22Rv1 (cell line): ENCODE data around the gene SHLD3.

ENCODE experiments used
- H3K27ac ChIP-seq: fragments of 450-650 bp; 2 replicates; pipeline ENCODE4 v1.5.1; 2017
- ZFX ChIP-seq: fragments of 450-650 bp; IDR thresholded peaks from 2 replicates; pipeline ENCODE4 v1.6.1; 2017; ENCODE audit warnings: antibody characterized with exemption, borderline replicate concordance
- TF ChIP-seq, protein P1 (sequence below): fragments of 450-650 bp; IDR thresholded peaks from 2 replicates; pipeline ENCODE4 v1.5.1; 2017; ENCODE audit warnings: mild to moderate bottlenecking

Gene SHLD3

DNA sequence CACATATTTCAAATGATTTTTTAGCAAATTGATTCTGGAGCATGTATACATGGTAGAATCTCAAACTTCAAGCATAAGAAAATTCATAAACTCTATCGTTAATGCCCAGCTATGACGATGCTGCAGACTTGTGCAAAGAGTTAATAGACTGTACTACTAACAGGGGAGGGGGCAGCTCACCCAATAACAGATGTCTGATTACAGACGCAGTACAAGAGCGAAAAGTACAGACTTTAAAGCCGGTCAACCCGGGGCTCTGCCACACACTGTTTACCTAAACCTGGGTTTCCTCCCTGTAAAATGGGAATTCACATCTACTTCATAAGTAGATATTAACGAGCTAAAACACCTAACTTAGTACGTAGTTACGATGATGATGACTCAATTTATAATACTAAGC, 1.3 kb upstream of the SHLD3 start:
- TF ChIP-seq ZFX: no peak
- TF ChIP-seq, protein P1, sequence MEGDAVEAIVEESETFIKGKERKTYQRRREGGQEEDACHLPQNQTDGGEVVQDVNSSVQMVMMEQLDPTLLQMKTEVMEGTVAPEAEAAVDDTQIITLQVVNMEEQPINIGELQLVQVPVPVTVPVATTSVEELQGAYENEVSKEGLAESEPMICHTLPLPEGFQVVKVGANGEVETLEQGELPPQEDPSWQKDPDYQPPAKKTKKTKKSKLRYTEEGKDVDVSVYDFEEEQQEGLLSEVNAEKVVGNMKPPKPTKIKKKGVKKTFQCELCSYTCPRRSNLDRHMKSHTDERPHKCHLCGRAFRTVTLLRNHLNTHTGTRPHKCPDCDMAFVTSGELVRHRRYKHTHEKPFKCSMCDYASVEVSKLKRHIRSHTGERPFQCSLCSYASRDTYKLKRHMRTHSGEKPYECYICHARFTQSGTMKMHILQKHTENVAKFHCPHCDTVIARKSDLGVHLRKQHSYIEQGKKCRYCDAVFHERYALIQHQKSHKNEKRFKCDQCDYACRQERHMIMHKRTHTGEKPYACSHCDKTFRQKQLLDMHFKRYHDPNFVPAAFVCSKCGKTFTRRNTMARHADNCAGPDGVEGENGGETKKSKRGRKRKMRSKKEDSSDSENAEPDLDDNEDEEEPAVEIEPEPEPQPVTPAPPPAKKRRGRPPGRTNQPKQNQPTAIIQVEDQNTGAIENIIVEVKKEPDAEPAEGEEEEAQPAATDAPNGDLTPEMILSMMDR: no peak
- H3K27ac ChIP-seq: peak overlapping the region; percentile 84

GRCh38 chr5:65624025-65624570, 729 bp upstream of the SHLD3 start, which contains the start of gene TRIM23:
TSS of gene TRIM23 (minus strand) at chr5:65624333. CDS start at chr5:65624274, 59 bp downstream.
- H3K27ac ChIP-seq: peak within 1 kb of the TSS; percentile 84
- no peak for TF ChIP-seq ZFX
- TF ChIP-seq, protein P1: no peak

DNA sequence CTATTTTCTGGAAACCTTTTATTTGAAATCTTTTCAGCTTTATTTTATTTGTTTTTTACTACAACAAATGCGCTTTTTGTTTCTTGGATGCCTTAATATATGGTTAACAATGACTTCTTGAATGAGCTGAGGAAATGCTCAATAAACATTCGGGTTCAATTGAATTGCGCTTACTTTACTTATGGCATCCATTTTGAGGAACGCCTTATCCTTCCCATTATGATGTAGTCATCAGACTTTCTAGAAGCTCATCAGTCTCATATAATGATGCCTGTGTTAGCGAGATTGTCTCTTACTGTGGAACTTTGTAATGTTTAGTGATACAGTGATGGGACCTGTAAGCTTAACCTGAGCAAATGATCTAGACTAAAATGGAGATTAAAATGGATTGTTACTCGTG, 916 bp downstream of the SHLD3 start:
- no peak for TF ChIP-seq ZFX
- TF ChIP-seq, protein P1: no peak
- H3K27ac ChIP-seq: peak overlapping the region; percentile 84

DNA sequence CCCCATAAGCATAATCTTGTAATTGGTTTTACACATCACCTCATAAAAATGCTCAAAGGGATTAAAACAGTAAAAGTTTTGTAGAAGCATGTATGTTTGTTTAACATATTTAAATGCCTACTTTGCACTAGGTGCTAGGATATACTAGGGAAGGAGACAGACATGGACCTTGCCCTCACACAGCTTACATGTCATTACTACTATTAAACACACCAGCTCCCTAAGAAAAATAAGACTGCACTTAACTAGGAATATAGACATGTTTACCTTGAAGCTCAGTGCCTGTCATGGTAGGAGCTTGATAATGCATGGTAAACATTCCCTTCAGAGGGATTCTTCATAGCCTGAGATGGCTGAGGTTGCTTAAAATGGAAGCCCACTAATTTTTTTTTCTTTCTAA, 6.2 kb downstream of the SHLD3 start:
- no peak overlapping the region for H3K27ac ChIP-seq
- no peak for TF ChIP-seq ZFX
- TF ChIP-seq, protein P1: no peak

GRCh38 chr5:65640240-65640639, 15.4 kb downstream of the SHLD3 start:
- no peak for TF ChIP-seq ZFX
- TF ChIP-seq, protein P1: no peak
- H3K27ac ChIP-seq: peak overlapping the region; percentile 63

DNA sequence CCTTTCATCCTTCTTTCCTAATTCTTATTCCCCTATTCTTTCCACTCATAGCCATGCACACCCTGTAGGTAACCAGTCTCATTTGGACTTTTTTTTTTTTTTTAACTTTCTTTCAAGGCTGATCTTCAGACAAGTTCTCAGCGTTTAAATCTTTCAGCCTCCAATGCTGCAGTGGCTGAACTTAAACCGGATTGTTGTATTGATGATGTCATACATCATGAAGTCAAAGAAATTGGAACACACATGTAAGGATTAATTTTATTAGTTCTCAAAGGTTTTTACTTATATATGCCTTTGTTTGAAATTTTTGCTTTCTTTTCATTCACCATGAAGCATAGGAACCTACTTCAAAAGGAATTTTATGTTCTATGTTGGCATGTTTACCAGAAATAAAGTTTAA, 22.1 kb downstream of the SHLD3 start:
- TF ChIP-seq ZFX: no peak
- TF ChIP-seq, protein P1: no peak
- H3K27ac ChIP-seq: peak overlapping the region; percentile 35

GRCh38 chr5:65647941-65648340, 23.1 kb downstream of the SHLD3 start:
- TF ChIP-seq, protein P1: no peak
- TF ChIP-seq ZFX: no peak
- peak overlapping the region; percentile 35 for H3K27ac ChIP-seq
